Neural progenitor cell (in vitro differentiated cells): ENCODE results near the gene ANGPTL5. TPM values are rescaled to one million over a fixed set of nuclear protein-coding genes. Genes with fewer than 3 reads are reported as not detected.

Source experiments
- DNase-seq: peaks from one replicate; pipeline ENCODE4 v3.0.0-alpha.2; 2016; ENCODE audit warnings: low spot score
- H2AFZ ChIP-seq: fragments of 200-600 bp; sonication (generic); replicated peaks from 2 replicates; pipeline ENCODE4 v1.6.1; 2016; ENCODE audit warnings: antibody characterized with exemption
- H3F3A ChIP-seq: fragments of 200-600 bp; sonication (generic); 2 replicates; pipeline ENCODE4 v1.6.1; 2016; ENCODE audit warnings: antibody characterized with exemption, low read depth
- H3K27ac ChIP-seq: fragments of 200-600 bp; sonication (generic); 2 replicates; pipeline ENCODE4 v1.5.1; 2016; ENCODE audit warnings: mild to moderate bottlenecking
- H3K27me3 ChIP-seq: fragments of 200-600 bp; sonication (generic); 2 replicates; pipeline ENCODE4 v1.6.1; 2016; ENCODE audit warnings: mild to moderate bottlenecking, moderate library complexity
- H3K36me3 ChIP-seq: fragments of 200-600 bp; sonication (generic); 2 replicates; pipeline ENCODE4 v1.5.1; 2016
- H3K4me1 ChIP-seq: fragments of 200-600 bp; sonication (generic); 2 replicates; pipeline ENCODE4 v1.6.1; 2016; ENCODE audit warnings: mixed run types
- H3K4me2 ChIP-seq: fragments of 200-600 bp; sonication (generic); 2 replicates; pipeline ENCODE4 v1.6.1; 2016
- H3K4me3 ChIP-seq: fragments of 200-600 bp; sonication (generic); 2 replicates; pipeline ENCODE4 v1.5.1; 2016
- H3K79me2 ChIP-seq: fragments of 200-600 bp; sonication (generic); 2 replicates; pipeline ENCODE4 v1.6.1; 2016; ENCODE audit warnings: low read depth
- H3K9ac ChIP-seq: fragments of 200-600 bp; sonication (generic); 2 replicates; pipeline ENCODE4 v1.6.1; 2016
- H3K9me3 ChIP-seq: fragments of 200-600 bp; sonication (generic); 2 replicates; pipeline ENCODE4 v1.5.1; 2016; ENCODE audit warnings: low read depth
- H4K20me1 ChIP-seq: fragments of 200-600 bp; sonication (generic); 2 replicates; pipeline ENCODE4 v1.6.1; 2016; ENCODE audit warnings: low read depth
- H3K27ac Mint-ChIP-seq: 3 replicates; pipeline ENCODE4 v1.8.0; 2021; ENCODE audit warnings: mixed read lengths
- H3K27me3 Mint-ChIP-seq: 2 replicates; pipeline ENCODE4 v1.8.0; 2022; ENCODE audit warnings: low read depth, mild to moderate bottlenecking, inconsistent platforms, moderate library complexity, mixed read lengths; ENCODE audit not compliant: insufficient read depth
- H3K36me3 Mint-ChIP-seq: 3 replicates; pipeline ENCODE4 v1.8.0; 2021; ENCODE audit warnings: mixed read lengths
- H3K4me1 Mint-ChIP-seq: 3 replicates; pipeline ENCODE4 v1.8.0; 2021; ENCODE audit warnings: mixed read lengths
- H3K4me3 Mint-ChIP-seq: 3 replicates; pipeline ENCODE4 v1.8.0; 2021; ENCODE audit warnings: mild to moderate bottlenecking, moderate library complexity, mixed read lengths
- H3K9me3 Mint-ChIP-seq: 3 replicates; pipeline ENCODE4 v1.8.0; 2020; ENCODE audit warnings: mixed read lengths
- EZH2 ChIP-seq: fragments of 200-600 bp; sonication (generic); IDR thresholded peaks from 2 replicates; pipeline ENCODE4 v1.6.1; 2017; ENCODE audit warnings: antibody characterized with exemption, mild to moderate bottlenecking, moderate library complexity
- EZH2phosphoT487 ChIP-seq: fragments of 200-600 bp; sonication (generic); IDR thresholded peaks from 2 replicates; pipeline ENCODE4 v1.6.1; 2017; ENCODE audit warnings: antibody characterized with exemption
- total RNA-seq: library from RNA; depleted of rRNA; stranded (reverse); fragments of >200 nt; gene quantifications from 2 replicates; pipeline ENCODE4 v1.2.3, GENCODE V29; 2015; ENCODE audit warnings: low replicate concordance
- TF ChIP-seq, protein P1 (sequence below): fragments of 200-600 bp; sonication (generic); IDR thresholded peaks from 2 replicates; pipeline ENCODE4 v1.5.1; 2017; ENCODE audit warnings: antibody characterized with exemption, mild to moderate bottlenecking

ANGPTL5 gene
- total RNA-seq, 1 donor from 2014 or later, result not detected

DNA sequence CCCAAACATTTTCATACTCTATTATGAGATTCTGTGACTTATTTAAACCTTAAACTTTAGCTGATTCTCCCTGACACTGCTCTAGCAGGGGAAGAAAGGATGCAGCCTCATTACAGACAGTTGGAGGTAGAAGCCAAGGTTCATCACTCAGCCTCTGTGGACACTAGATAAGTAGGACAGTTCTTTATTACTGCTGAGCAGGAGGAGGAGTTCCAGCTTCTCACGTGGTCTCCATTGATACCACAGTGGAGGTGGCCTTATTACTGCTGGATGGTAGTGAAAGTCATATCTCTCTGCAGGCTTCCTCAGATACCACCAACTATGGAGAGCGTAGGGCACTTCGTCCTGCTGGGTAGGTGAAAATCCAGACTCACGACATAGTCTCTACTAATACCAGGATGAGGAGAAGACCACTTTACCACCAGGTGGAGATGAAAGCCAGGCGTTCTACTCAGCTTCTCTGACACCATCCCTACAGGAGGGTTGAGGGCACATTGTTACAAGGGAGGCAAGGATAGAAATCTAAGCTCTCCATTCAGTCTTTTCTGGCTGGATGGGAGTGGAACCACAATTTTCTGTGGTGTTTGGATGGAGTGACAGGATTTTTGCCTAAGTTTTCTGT is 13.1 kb upstream of the ANGPTL5 start:
- Histone ChIP-seq H4K20me1 (no peaks in the 10 kb centered on the region), H3F3A (no peaks in the 10 kb centered on the region), H3K79me2 (no peaks in the 10 kb centered on the region), H2AFZ (no peak overlapping the region), H3K4me1 (no peaks in the 10 kb centered on the region), H3K27ac (no peak overlapping the region), H3K9ac (no peak overlapping the region), H3K27me3 (no peaks in the 10 kb centered on the region), H3K4me3 (no peak overlapping the region), H3K9me3 (no peaks in the 10 kb centered on the region), H3K4me2 (no peak overlapping the region), H3K36me3 (no peaks in the 10 kb centered on the region)
- H3K36me3 Mint-ChIP-seq, result peaks cover 2% of the 10 kb centered on the region
- TF ChIP-seq EZH2 (no peak), EZH2phosphoT487 (no peak)
- TF ChIP-seq, protein P1, sequence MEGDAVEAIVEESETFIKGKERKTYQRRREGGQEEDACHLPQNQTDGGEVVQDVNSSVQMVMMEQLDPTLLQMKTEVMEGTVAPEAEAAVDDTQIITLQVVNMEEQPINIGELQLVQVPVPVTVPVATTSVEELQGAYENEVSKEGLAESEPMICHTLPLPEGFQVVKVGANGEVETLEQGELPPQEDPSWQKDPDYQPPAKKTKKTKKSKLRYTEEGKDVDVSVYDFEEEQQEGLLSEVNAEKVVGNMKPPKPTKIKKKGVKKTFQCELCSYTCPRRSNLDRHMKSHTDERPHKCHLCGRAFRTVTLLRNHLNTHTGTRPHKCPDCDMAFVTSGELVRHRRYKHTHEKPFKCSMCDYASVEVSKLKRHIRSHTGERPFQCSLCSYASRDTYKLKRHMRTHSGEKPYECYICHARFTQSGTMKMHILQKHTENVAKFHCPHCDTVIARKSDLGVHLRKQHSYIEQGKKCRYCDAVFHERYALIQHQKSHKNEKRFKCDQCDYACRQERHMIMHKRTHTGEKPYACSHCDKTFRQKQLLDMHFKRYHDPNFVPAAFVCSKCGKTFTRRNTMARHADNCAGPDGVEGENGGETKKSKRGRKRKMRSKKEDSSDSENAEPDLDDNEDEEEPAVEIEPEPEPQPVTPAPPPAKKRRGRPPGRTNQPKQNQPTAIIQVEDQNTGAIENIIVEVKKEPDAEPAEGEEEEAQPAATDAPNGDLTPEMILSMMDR, result no peak
- no peaks in the 10 kb centered on the region for H3K27me3 Mint-ChIP-seq
- H3K9me3 Mint-ChIP-seq, result peaks cover 3% of the 10 kb centered on the region
- H3K4me1 Mint-ChIP-seq, result peaks cover 3% of the 10 kb centered on the region
- no peak overlapping the region for H3K4me3 Mint-ChIP-seq
- DNase-seq, result no peak
- H3K27ac Mint-ChIP-seq, result no peak overlapping the region

DNA sequence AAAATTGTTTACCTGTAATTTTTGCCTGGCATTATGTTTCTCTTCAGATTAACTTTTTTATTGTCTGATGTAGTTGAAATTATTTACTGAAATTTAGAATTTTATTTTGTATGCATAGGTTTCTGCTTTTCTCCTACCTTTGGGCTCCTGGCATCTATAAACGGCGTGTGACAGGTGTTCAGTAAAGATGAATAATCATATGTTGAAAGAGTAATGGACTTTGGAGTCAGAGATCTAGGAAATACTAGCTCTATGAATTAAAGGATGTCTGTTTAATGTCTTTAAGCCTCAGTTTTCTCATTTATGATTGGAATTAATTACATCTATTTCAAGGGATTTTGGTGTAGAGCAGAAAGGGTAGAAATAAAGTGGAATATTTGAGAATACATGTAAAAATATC is 7.2 kb upstream of the ANGPTL5 start:
- Mint-ChIP-seq H3K4me3 (no peak overlapping the region), H3K36me3 (no peaks in the 10 kb centered on the region), H3K9me3 (peaks cover 3% of the 10 kb centered on the region), H3K4me1 (no peaks in the 10 kb centered on the region), H3K27ac (no peak overlapping the region), H3K27me3 (no peaks in the 10 kb centered on the region)
- Histone ChIP-seq H3K79me2 (no peaks in the 10 kb centered on the region), H3K9me3 (no peaks in the 10 kb centered on the region), H3K4me2 (no peak overlapping the region), H3K4me1 (no peaks in the 10 kb centered on the region), H3K36me3 (no peaks in the 10 kb centered on the region), H3K9ac (no peak overlapping the region), H3K27ac (no peak overlapping the region), H2AFZ (no peak overlapping the region), H3K4me3 (no peak overlapping the region), H3K27me3 (no peaks in the 10 kb centered on the region), H4K20me1 (no peaks in the 10 kb centered on the region), H3F3A (no peaks in the 10 kb centered on the region)
- no peak for DNase-seq
- TF ChIP-seq EZH2phosphoT487, result no peak
- TF ChIP-seq, protein P1, result no peak
- TF ChIP-seq EZH2, result no peak

DNA sequence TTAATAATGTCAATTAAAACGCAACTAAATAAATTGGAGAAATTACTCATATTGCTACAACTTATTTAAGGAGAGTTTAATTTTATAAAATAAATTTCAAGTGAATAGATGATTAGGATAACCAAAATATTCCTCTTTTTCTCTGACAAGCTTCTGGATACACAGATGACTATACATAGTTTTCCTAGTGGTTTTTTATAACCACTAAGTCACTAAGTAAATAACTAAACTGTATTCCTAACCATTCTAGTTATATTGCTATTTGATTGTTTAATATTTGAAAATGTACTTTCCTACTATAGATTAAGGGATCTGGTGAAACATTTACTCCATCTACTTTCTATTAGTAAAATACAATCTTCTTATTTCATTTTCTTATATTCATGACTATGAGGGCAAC is 4.7 kb upstream of the ANGPTL5 start:
- H3K4me1 Mint-ChIP-seq, result peaks cover 5% of the 10 kb centered on the region
- Histone ChIP-seq H3K9me3 (no peaks in the 10 kb centered on the region), H2AFZ (no peak overlapping the region), H3K4me1 (peaks cover 7% of the 10 kb centered on the region), H3K27ac (no peak overlapping the region), H3K4me3 (no peak overlapping the region), H3K79me2 (no peaks in the 10 kb centered on the region), H3K36me3 (no peaks in the 10 kb centered on the region), H3K27me3 (no peaks in the 10 kb centered on the region), H3K9ac (no peak overlapping the region), H4K20me1 (no peaks in the 10 kb centered on the region), H3F3A (peaks cover 4% of the 10 kb centered on the region), H3K4me2 (no peak overlapping the region)
- H3K4me3 Mint-ChIP-seq, result no peak overlapping the region
- no peaks in the 10 kb centered on the region for H3K27me3 Mint-ChIP-seq
- no peaks in the 10 kb centered on the region for H3K9me3 Mint-ChIP-seq
- TF ChIP-seq, protein P1, result no peak
- TF ChIP-seq EZH2phosphoT487 (no peak), EZH2 (no peak)
- H3K36me3 Mint-ChIP-seq, result no peaks in the 10 kb centered on the region
- no peak overlapping the region for H3K27ac Mint-ChIP-seq
- no peak for DNase-seq
